GM18499 (cell line): Measurements from ENCODE around the gene ARHGAP26.
"Not testable (repeated sequence)": the region's sequence is repeated elsewhere in the genome, so short reads cannot be mapped to it uniquely, and the experiment has no call there.

Experiments used
- ATAC-seq: cut with Tn5 transposase; IDR thresholded peaks from one replicate; pipeline ENCODE4 v1.9.1; 2021; ENCODE audit warnings: moderate number of reproducible peaks; ENCODE audit not compliant: insufficient read depth, unreplicated experiment

Gene ARHGAP26

GRCh38 chr5:142915813-142916424 lies 145.7 kb downstream of the ARHGAP26 start:
- ATAC-seq, result peak; percentile 64

GRCh38 chr5:142918959-142919635 lies 148.9 kb downstream of the ARHGAP26 start:
- no peak for ATAC-seq

GRCh38 chr5:142920849-142921612 lies 150.9 kb downstream of the ARHGAP26 start:
- no peak for ATAC-seq

GRCh38 chr5:142922223-142922952 lies 152.2 kb downstream of the ARHGAP26 start:
- no peak for ATAC-seq

- no peak for ATAC-seq
Observed at GRCh38 chr5:142924135-142924883, 154.1 kb downstream of the ARHGAP26 start.

GRCh38 chr5:142925795-142926194 lies 155.6 kb downstream of the ARHGAP26 start:
- ATAC-seq, result no peak

GRCh38 chr5:142926549-142926948 lies 156.4 kb downstream of the ARHGAP26 start:
- ATAC-seq, result no peak

GRCh38 chr5:142928999-142929398 lies 158.8 kb downstream of the ARHGAP26 start:
- ATAC-seq, result not testable (repeated sequence)

- ATAC-seq, result no peak
Observed at GRCh38 chr5:142929587-142929986, 159.4 kb downstream of the ARHGAP26 start.

GRCh38 chr5:142930395-142931110 lies 160.4 kb downstream of the ARHGAP26 start:
- ATAC-seq, result no peak

- ATAC-seq, result no peak
Observed at GRCh38 chr5:142931896-142932686, 161.9 kb downstream of the ARHGAP26 start.

GRCh38 chr5:142934051-142934762 lies 164.0 kb downstream of the ARHGAP26 start:
- no peak for ATAC-seq

GRCh38 chr5:142935014-142935413 lies 164.8 kb downstream of the ARHGAP26 start:
- no peak for ATAC-seq

GRCh38 chr5:142937374-142937773 lies 167.2 kb downstream of the ARHGAP26 start:
- no peak for ATAC-seq

- no peak for ATAC-seq
Observed at GRCh38 chr5:142938266-142938880, 168.2 kb downstream of the ARHGAP26 start.

- ATAC-seq, result no peak
Observed at GRCh38 chr5:142939006-142939405, 168.8 kb downstream of the ARHGAP26 start.

- ATAC-seq, result no peak
Observed at GRCh38 chr5:142939884-142940283, 169.7 kb downstream of the ARHGAP26 start.

- no peak for ATAC-seq
Observed at GRCh38 chr5:142941245-142941644, 171.1 kb downstream of the ARHGAP26 start.
